RWPE1 (cell line): Measurements from ENCODE around the gene GGCT.

Source experiments
- CTCF ChIA-PET: fragments of 350-600 bp; sonication (Branson Sonifier 250); formaldehyde crosslinking; extraction: SDS; loops from one replicate; lab custom pipeline; 2021; lab: Yijun Ruan, JAX
- POLR2A ChIA-PET: fragments of 400-600 bp; formaldehyde crosslinking; extraction: SDS; loops from one replicate; lab custom pipeline; 2020; ENCODE audit warnings: antibody characterized with exemption; ENCODE audit not compliant: low non-redundant PET; lab: Yijun Ruan, JAX
- DNase-seq: peaks from one replicate; pipeline ENCODE4 v3.0.0; 2012; ENCODE audit warnings: low spot score
- H3K27ac ChIP-seq: fragments of 450-650 bp; 2 replicates; pipeline ENCODE4 v1.5.1; 2017
- TF ChIP-seq, protein P1 (sequence below): fragments of 450-650 bp; conservative IDR thresholded peaks from 2 replicates; pipeline ENCODE4 v1.5.1; 2017; ENCODE audit warnings: low read depth, mild to moderate bottlenecking

The GGCT gene

DNA sequence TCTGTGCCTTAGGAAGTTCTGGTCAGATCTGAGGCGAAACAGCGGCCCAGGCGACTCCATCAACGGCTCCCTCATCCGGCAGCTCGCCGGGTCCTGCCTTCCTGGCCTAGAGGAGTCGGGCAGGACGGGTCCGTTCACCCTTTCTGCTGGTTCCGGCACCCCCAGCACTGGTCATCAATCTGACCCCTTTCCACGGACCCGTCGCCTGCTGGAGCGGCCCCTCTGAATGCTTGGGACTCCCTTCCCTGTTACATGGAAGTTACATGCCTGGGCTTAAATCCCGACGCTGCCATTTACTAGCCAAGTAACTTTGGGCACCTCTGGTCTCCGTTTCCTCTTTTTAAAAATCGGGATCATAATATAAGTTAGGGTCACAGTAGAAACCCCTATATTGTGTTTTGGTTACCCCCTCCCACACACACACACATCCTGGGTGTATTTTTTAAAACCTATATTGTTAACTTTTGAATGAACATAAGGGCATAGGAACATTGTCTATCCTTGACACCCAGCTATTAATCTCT, 607 bp upstream of the GGCT start:
- POLR2A ChIA-PET: interaction anchor here (0.7 kb wide), 1 partner anchor 339 kb away, joined by 3 read pairs; no protein-coding TSS in a partner anchor
- CTCF ChIA-PET: no interaction called here
- H3K27ac ChIP-seq: peak overlapping the region; percentile 81
- DNase-seq: no peak
- TF ChIP-seq, protein P1, sequence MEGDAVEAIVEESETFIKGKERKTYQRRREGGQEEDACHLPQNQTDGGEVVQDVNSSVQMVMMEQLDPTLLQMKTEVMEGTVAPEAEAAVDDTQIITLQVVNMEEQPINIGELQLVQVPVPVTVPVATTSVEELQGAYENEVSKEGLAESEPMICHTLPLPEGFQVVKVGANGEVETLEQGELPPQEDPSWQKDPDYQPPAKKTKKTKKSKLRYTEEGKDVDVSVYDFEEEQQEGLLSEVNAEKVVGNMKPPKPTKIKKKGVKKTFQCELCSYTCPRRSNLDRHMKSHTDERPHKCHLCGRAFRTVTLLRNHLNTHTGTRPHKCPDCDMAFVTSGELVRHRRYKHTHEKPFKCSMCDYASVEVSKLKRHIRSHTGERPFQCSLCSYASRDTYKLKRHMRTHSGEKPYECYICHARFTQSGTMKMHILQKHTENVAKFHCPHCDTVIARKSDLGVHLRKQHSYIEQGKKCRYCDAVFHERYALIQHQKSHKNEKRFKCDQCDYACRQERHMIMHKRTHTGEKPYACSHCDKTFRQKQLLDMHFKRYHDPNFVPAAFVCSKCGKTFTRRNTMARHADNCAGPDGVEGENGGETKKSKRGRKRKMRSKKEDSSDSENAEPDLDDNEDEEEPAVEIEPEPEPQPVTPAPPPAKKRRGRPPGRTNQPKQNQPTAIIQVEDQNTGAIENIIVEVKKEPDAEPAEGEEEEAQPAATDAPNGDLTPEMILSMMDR: no peak

DNA sequence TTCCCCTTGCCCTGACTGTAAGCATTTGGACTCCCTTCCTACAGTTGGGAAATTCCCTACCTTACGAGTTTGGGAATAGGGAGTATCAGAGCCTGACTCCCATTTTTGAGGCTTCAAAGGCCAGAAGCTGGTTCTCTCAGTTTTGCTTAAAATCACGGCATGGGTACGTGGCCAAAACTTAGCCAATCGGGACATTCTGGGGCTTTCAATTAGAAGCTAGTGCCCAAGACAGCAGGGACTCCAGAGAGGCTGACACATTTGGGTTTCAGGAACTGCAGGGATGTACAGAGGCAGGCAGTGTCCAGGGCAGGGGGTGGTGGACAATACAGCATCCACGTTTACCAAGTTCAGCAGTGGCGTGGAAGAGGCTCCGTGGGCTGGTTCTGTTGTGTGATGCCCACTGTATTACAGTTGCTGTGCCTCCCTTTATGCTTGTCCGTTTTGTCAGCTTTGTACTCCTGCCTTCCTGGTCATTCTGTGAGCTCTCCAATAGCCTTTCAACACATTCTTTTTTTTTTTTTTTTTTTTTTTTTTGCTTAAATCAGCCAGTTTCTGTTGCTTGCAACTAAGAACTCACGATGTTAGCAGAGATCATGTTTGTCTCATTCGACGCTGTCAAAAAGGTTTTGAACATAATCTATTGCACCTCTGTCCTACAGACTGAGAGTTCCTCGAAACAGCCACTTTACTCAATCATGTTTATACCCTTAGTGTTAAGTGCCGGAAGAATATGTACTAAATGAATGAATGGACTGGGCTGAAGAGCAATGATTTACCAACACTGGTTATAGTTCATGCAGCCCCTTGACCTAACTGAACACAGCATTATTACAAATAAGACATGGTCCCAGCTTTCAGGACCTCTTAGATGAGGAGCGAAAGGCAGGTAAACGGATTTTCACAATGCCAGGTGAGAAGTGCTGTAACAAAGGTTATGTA, 1.1 kb downstream of the GGCT start:
- POLR2A ChIA-PET: no interaction called here
- H3K27ac ChIP-seq: peak overlapping the region; percentile 81
- TF ChIP-seq, protein P1: no peak
- no peak for DNase-seq
- CTCF ChIA-PET: interaction anchor here (1.3 kb wide), 1 partner anchor 18 kb away, joined by 3 read pairs; no protein-coding TSS in a partner anchor

DNA sequence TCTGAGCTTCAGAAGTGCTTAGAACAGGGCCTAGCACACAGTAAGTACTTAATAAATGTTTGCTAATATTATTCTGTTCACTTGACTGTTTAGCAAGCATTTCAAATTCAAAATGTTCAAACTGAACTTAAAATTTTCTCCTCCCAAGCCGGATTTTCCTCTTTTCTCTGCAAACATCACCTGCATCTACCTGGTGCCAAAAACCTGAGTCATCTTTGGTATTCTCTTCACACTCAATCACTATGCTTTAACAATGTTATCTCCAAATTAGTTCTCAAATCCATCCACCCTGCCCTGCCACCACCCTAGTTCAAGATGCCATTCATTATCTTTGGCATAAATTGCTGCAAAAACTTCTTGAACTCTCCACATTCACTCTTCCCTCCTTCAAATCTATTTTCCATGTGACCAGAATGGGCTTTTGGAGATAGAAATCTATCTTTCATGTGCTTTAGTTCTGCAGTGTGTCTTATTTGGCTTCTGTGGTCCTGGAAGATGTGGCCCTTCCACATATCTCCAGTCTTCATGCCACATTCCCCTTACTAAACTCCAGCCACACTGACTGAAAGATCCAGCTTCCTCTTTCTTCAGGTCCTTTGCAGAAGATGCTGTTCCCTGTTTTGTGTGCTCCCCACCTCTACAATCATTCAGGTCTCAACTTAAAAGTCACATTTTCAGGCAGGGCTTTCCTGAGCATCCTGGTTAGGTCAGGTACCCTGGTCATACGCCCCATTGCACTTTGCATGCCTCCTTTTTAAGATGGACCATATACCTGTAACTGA, 2.0 kb downstream of the GGCT start:
- ChIA-PET POLR2A (no interaction called here), CTCF (interaction anchor here (1.3 kb wide), 1 partner anchor 19 kb away, joined by 3 read pairs; no protein-coding TSS in a partner anchor)
- no peak overlapping the region for H3K27ac ChIP-seq
- TF ChIP-seq, protein P1: no peak
- peak; percentile 61 for DNase-seq

DNA sequence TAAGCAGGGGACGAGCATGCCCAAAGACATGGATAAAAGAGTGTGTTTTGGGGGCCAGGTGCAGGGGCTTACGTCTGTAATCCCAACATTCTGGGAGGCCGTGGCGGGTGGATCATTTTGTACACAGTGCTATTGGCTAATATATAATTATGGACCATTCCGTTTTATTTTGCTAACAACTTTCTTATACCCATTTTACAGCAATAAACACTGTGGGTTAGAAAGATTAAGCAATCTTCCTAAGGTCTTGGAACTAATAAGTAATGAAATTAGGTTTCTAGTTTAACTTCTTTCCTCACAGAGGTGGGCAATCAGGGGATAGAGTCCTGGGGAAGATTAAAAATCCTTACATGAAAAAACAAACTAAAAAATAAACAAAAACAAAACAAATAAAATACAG, 3.4 kb downstream of the GGCT start:
- H3K27ac ChIP-seq: no peak overlapping the region
- POLR2A ChIA-PET: no interaction called here
- TF ChIP-seq, protein P1: no peak
- CTCF ChIA-PET: no interaction called here
- no peak for DNase-seq

DNA sequence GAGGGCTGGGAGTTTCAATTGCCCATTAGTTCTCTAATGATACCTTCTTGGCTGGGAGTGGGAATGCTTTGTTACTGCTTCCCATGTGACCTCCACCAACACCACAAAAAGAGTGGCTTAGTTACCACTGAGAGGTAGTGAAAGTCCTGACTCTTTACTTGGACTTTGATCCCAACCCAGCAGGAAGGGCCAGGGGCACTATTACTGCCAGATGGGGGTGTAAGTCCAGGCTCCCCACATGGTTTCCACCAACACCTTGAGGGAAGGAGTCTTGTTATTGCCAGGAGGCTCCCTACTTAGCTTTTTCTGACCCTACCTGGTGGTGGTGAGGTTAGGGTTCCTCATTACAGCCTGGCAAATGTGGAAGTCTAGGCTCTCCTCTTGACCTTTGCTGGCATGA, 11.4 kb downstream of the GGCT start:
- ChIA-PET POLR2A (no interaction called here), CTCF (no interaction called here)
- no peak for DNase-seq
- no peak overlapping the region for H3K27ac ChIP-seq
- TF ChIP-seq, protein P1: no peak

DNA sequence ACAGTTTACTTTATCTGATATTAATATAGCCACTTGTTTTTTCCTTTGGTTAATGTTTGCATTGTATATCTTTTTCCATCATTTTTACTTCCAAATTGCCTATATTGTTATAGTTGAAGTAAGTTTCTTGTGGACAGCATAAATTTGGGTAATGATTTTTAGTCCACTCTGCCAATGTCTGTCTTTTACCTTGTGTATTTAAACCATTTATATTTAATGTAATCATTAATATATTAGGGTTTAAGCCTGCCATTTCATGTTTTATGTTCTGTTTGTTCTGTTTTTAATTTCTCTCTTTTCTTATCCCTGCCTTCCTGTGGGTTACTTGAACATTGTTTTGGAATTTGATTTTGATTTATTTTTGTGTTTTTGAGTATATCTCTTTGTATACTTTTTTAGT, 13.2 kb downstream of the GGCT start:
- TF ChIP-seq, protein P1: no peak
- ChIA-PET CTCF (interaction anchor here (0.6 kb wide), 1 partner anchor 278 kb away, joined by 3 read pairs; no protein-coding TSS in a partner anchor), POLR2A (no interaction called here)
- no peak overlapping the region for H3K27ac ChIP-seq
- no peak for DNase-seq
